Endometrial microvascular endothelial cells (primary cell): ENCODE measurements around the gene ARHGAP18. TPM values are rescaled to one million over a fixed set of nuclear protein-coding genes. Genes with fewer than 3 reads are reported as not detected.

Experiments used
- in situ Hi-C: cut with HindIII; loops from 2 replicates; pipeline ENCODE4 v1.10.0; 2017; ENCODE audit warnings: low sequenced_read_pairs, low pct_unique_long_range_greater_than_20kb; ENCODE audit errors: inconsistent ontology term
- total RNA-seq: library from RNA; depleted of rRNA; stranded (reverse); fragments of >200 nt; gene quantifications from one replicate; pipeline ENCODE4 v1.2.3, GENCODE V29; 2015; ENCODE audit errors: inconsistent ontology term

The ARHGAP18 gene
- total RNA-seq, 1 donor from 2014 or later = 81.6 TPM

GRCh38 chr6:129608886-129609537 lies 101.0 kb downstream of the ARHGAP18 start:
- in situ Hi-C loops = no loop called here

DNA sequence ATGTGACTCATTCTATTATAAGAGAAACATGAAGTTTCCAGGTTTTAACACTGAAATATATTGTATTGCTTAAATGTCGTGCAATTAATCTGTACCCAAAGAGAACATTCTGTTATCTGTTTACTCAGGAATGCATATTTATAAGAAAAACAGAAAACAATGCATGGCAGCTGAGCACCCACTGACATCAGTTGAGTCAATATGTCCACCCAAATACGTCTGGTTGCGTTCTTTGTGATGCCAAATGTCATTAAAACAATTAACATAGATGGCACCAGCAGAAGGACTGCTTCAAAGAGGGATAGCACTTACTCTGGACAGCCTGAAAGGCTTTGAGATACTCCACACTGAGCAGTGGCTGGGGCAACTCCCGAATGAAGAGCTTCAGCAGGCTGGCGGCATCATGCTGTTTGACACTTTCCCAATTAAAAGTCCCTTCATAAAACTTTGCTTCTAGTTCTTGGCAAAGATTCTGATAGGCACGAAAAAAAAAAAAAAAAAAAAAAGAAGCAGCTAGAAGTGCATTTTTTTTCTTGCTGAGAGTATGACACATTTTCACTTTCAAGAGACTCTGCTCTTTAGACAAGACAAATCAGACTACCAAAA lies 102.3 kb downstream of the ARHGAP18 start:
- in situ Hi-C loops = no loop called here

- in situ Hi-C loops = no loop called here
These were observed 103.3 kb downstream of the ARHGAP18 start for GRCh38 chr6:129606664-129607063.

DNA sequence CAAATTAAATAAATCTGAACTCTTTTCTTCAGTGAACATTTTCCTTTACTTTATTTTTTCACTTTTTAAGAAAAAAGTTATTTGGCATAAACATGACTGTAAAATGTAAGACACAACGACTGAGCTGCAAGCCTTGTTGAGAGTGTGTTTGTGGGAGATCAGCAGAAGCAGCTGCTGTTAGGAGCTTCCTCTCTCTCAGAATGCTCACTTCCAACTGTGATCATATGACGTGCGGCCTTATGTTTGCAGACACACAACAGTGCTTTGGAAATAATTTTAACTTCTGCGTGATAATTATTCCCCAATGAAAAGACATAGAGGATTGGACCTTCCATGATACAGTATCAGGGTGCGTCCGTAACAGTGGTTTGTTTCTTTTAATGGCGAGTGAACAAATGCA lies 104.0 kb downstream of the ARHGAP18 start:
- in situ Hi-C loops = no loop called here

DNA sequence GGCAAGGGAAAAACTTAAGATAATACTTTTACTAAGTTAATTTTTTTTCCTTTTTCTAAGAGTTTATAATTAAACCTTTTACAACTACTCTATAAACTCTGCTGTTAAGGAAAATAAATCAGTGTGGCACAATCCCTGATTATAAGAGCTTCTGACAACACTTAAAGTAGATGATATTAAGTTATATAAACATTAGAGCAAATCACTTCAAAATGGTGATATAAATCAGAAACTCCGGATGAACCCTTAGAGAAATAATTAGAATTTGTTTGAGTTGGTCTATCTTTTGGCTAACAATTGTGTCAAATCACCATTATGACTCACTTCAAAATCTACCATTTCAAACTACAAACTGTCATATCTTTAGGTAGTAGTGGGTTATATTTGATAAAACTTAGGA lies 104.9 kb downstream of the ARHGAP18 start:
- in situ Hi-C loops = no loop called here

DNA sequence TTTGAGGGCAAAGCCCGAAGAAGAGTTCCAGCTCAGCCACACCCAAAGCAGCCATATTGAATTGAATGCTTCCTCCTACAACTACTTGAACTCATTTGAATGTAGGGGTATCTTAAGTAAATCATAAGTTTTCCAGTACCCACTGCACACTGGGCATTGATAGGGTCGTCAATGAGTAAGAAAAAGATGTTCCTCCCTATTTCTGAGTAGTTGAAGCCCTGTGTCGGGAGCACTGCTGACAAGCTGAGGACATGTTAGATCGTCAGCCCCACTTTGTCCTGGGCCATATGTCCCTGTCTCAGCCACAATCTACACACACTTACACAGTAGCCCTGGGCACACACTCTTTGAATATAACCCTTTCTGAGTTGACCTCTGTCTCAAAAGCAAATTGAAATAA lies 105.7 kb downstream of the ARHGAP18 start:
- in situ Hi-C loops = no loop called here

- in situ Hi-C loops = no loop called here
These were observed 106.2 kb downstream of the ARHGAP18 start for GRCh38 chr6:129603741-129604140.

DNA sequence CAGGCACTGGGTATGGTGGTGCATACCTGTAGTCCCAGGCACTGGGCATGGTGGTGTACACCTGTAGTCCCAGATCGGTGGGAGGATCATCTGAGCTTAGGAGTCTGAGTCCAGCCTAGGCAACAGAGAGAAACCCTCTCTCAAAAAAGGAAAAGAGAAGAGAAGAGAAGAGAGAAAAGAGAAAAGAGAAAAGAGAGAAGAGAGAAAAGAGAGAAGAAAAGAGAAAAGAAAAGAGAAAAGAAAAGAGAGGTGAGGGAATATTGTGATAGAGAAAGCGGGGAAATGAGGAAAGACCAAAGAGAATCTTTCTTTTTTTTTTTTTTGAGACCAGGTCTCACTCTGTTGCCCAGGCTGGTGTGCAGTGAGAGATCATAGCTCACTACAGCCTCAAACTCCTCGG lies 108.7 kb downstream of the ARHGAP18 start:
- in situ Hi-C loops = no loop called here

DNA sequence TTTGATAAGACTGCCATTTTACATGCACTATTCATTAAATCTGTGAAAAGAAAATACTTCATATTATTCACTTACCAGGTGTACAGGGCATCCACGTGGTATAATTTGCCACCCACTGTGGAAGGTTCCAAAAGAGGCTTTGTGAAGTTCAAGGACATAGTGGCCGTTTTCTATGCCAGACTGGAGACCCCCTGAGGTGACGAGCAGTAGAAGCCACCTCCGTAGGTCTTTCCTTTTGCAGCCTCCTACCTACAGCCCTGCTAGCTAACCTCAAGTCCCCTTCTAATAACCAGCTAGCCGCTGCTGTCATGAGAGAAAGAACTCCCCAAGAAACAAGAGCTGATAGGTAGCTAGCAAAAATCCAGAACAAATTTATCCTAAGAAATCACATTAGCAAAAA lies 110.5 kb downstream of the ARHGAP18 start:
- in situ Hi-C loops = loop anchor here (25.0 kb wide), 1 partner anchor 413 kb away; the partner anchor contains the start of gene L3MBTL3

DNA sequence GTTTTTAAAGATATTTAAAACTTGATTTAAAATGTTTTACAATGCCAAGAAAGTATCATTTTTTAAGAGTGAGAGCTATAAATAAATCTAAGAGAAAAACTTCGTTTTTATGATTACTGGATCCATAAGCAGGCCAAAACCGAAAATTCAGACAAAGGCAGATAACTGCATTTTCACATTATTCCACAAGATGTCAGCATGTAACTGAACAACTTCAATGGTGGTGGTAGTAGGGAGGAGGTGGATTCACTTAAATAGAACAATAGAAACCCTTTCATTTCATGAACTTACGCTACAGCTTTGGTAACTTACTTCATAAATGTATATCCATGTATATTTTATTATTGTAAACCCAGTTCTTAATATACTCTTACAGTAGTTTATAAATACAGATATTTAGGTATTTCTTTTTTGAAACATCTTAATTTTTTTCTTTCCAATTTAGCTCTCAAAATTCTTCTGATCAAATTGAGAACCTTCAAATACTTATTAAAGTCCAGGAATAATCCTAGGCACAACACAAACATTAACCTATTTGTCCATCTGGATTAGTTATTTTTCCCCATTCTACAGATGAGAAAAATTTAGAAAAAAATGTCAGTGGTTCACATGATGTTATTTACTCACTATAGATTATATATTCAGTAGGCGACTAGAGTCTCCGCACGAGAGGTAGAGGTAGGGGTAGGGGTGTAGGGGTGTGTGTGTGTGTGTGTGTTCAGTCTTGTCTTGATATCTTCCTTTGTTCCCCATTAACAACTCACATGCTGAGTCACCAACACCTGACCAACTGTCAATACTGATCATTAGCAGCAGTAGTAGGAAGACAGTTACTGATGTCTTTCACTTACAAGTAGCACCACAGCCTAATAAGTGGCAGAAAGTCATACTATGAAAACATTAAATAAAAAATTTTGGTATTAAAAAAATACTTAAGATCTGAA lies 111.5 kb downstream of the ARHGAP18 start:
- in situ Hi-C loops = loop anchor here (25.0 kb wide), 1 partner anchor 414 kb away; the partner anchor contains the start of gene L3MBTL3

DNA sequence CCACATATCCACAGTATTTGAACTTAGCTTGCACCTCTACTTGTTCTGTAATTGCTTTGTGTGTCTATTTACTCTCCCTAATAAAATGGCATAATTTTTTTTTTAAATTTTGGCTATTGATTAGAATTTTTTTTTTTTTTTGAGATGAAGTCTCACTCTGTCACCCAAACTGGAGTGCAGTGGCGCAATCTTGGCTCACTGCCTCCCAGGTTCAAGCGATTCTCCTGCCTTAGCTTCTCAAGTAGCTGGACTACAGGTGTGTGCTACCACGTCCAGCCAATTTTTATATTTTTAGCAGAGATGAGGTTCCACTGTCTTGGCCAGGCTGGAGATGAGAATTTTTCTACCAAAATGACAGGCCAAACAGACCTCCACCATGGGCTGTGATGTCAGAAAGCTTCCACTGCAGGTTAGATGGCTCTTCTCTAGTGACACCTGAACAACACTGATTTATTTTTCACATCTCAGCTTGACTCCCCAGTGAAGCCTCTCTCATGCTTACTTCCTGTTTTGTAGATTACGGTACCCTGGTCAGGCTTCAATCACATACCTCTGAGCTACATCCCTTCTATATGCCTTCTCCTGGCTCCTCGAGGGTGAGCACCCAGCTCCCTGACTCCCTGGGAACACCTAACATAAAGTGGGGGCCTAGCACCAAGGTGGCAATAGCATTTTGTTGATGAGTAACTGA lies 112.8 kb downstream of the ARHGAP18 start:
- in situ Hi-C loops = loop anchor here (25.0 kb wide), 1 partner anchor 415 kb away; the partner anchor contains the start of gene L3MBTL3

DNA sequence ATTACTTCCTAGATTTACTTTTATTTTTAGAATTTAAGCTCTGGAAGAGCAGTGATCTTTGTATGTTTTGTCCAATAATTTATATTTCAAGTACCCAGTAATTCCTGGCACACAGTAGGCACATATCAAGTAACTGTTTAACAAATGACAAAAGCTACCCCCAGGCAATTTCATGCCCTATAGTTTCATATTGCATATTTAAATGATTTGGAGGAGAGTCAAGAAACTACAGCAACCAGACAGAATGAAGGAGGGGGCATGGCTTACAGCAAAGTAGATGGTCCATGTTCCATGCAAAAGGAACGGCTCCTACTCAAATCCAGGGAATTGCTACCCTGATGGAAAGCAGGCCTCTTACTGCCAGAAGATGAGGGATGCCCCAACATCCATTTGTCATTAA lies 113.5 kb downstream of the ARHGAP18 start:
- in situ Hi-C loops = loop anchor here (25.0 kb wide), 1 partner anchor 416 kb away; the partner anchor contains the start of gene L3MBTL3

DNA sequence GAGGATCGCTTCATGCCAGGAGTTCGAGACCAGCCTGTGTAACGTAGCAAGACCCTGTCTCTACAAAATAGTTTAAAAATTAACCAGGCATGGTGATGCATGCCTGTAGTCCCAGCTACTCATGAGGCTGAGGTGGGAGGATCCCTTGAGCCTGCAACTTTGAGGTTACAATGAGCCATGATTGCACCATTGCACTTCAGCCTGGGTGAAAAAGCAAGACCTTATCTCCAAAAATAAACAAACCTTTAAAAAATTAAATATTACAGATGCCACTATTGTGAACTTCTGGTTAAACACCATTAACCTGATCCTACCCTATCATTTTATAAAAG lies 116.8 kb downstream of the ARHGAP18 start:
- in situ Hi-C loops = loop anchor here (25.0 kb wide), 1 partner anchor 419 kb away; the partner anchor contains the start of gene L3MBTL3

- in situ Hi-C loops = loop anchor here (25.0 kb wide), 1 partner anchor 420 kb away; the partner anchor contains the start of gene L3MBTL3
These were observed 117.3 kb downstream of the ARHGAP18 start for GRCh38 chr6:129592516-129593232.

DNA sequence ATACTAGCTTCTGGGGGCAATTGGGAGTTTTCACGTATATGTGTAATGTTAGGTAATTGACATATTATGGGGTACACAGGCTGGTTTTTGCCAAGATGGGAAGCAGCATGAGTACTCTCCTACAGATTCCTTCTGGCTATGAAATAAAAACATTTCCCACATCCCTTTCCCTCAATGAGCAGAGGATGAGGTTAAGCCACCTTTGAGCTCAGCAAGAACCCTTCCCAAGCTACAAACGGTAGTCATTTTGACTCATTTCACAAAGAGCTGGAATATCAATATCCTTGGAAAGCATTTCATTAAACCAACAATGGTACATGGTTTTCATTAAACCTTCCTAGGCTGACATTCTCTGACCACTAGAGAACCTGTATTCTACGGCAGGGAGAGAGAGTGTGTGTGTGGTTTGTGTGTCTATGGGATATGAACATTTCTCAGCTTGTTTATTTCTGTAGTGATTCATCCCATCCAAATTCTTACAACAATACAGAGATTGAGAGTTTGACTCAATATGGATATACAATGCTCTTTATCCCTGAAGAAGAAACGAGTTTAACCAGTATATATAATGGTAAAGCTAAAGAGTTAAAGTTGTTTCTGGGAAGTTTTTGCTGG lies 119.5 kb downstream of the ARHGAP18 start:
- in situ Hi-C loops = loop anchor here (25.0 kb wide), 1 partner anchor 422 kb away; the partner anchor contains the start of gene L3MBTL3

DNA sequence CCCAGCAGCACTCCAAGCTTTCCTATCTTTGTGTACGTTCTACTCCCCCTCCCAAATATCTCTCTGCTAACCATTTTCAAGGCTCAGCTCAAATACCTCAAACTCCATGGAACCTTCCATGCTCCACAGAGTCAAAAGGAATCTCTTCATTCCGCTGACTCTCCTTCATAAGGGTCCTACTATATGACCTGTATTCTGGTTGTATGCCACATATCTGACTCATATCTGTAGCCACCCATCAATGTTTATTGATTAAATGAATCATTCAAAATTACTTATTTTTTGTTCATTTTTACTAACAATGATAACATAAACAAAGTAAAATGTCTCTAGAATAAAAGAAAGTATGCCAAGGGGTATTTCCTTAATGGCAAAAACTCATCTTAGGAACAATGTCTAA lies 123.2 kb downstream of the ARHGAP18 start:
- in situ Hi-C loops = loop anchor here (25.0 kb wide), 1 partner anchor 425 kb away; the partner anchor contains the start of gene L3MBTL3

DNA sequence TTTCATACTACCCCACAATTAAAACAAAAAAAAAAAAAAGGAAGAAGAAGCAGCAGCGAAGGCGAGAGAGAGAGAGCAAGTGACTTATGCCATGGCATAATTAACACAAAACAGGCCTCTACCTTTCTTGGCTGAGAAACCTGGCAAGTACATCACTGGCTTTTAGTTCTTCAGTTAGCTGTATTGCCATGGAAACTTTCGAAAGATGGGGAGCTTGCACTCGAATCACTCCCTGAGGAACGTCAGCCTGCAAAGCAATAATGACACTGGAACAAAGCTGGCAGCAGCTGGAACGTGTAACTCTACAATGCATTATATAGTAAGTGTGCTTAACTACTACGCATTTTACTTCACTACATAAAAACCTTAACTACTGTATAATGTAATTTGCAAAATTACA lies 126.1 kb downstream of the ARHGAP18 start:
- in situ Hi-C loops = loop anchor here (25.0 kb wide), 1 partner anchor 428 kb away; the partner anchor contains the start of gene L3MBTL3

GRCh38 chr6:129578315-129578714 lies 131.7 kb downstream of the ARHGAP18 start:
- in situ Hi-C loops = loop anchor here (25.0 kb wide), 1 partner anchor 434 kb away; the partner anchor contains the start of gene L3MBTL3
